Smooth muscle cell (in vitro differentiated cells): ENCODE measurements around the gene HCST. TPM values are rescaled to one million over a fixed set of nuclear protein-coding genes. Genes with fewer than 3 reads are reported as not detected.

Source experiments
- DNase-seq: peaks from one replicate; lab custom pipeline; 2025; ENCODE audit not compliant: unreplicated experiment; lab: John Stamatoyannopoulos, UW
- H2AFZ ChIP-seq: fragments of 200-600 bp; sonication (generic); 2 replicates; pipeline ENCODE4 v1.6.0; 2016; ENCODE audit warnings: antibody characterized with exemption, low read depth, mild to moderate bottlenecking
- H3F3A ChIP-seq: fragments of 200-600 bp; sonication (generic); 2 replicates; pipeline ENCODE4 v1.6.0; 2017; ENCODE audit warnings: antibody characterized with exemption, low read depth
- H3K27ac ChIP-seq: fragments of 200-600 bp; sonication (generic); 2 replicates; pipeline ENCODE4 v1.5.1; 2016; ENCODE audit warnings: low read depth, mild to moderate bottlenecking
- H3K27me3 ChIP-seq: fragments of 200-600 bp; sonication (generic); 2 replicates; pipeline ENCODE4 v1.6.1; 2016; ENCODE audit warnings: low read depth, mild to moderate bottlenecking
- H3K36me3 ChIP-seq: fragments of 200-600 bp; sonication (generic); 2 replicates; pipeline ENCODE4 v1.5.1; 2016; ENCODE audit warnings: low read depth
- H3K4me1 ChIP-seq: fragments of 200-600 bp; sonication (generic); 2 replicates; pipeline ENCODE4 v1.5.1; 2016; ENCODE audit warnings: low read depth
- H3K4me2 ChIP-seq: fragments of 200-600 bp; sonication (generic); 2 replicates; pipeline ENCODE4 v1.6.0; 2016; ENCODE audit warnings: mild to moderate bottlenecking
- H3K4me3 ChIP-seq: fragments of 200-600 bp; sonication (generic); 2 replicates; pipeline ENCODE4 v1.5.1; 2016; ENCODE audit warnings: mild to moderate bottlenecking
- H3K79me2 ChIP-seq: fragments of 200-600 bp; sonication (generic); 2 replicates; pipeline ENCODE4 v1.6.0; 2016; ENCODE audit warnings: low read depth, mild to moderate bottlenecking
- H3K9ac ChIP-seq: fragments of 200-600 bp; sonication (generic); 2 replicates; pipeline ENCODE4 v1.6.0; 2016; ENCODE audit warnings: low read depth
- H3K9me3 ChIP-seq: fragments of 200-600 bp; sonication (generic); replicated peaks from 2 replicates; pipeline ENCODE4 v1.5.1; 2016; ENCODE audit warnings: low read depth
- H4K20me1 ChIP-seq: fragments of 200-600 bp; sonication (generic); 2 replicates; pipeline ENCODE4 v1.6.0; 2016; ENCODE audit warnings: low read depth
- CTCF ChIP-seq: fragments of 200-600 bp; sonication (generic); IDR thresholded peaks from 2 replicates; pipeline ENCODE4 v1.5.1; 2017; ENCODE audit warnings: borderline replicate concordance, mild to moderate bottlenecking, antibody characterized with exemption; ENCODE audit not compliant: insufficient read depth, poor library complexity, severe bottlenecking
- WGBS: methylation state at CpG from one replicate; pipeline ENCODE4 v1.1.7; 2016; ENCODE audit warnings: low lambda C conversion rate; 5-methylcytosine and 5-hydroxymethylcytosine counted together
- polyA plus RNA-seq: library from polyadenylated mRNA; unstranded; fragments of >200 nt; fragmentation: Nextera tagmentation; extraction: Ambion mirVana; gene quantifications from 2 replicates; pipeline ENCODE4 v1.2.1, GENCODE V29; 2016
- total RNA-seq: library from RNA; depleted of rRNA; stranded (reverse); fragments of >200 nt; gene quantifications from 2 replicates; pipeline ENCODE4 v1.2.3, GENCODE V29; 2014

HCST gene
- total and polyA plus RNA-seq, 2 experiments from 2014 or later: 0.81 to 3.4 TPM

GRCh38 chr19:35871611-35872010 lies 30.7 kb upstream of the HCST start:
- Histone ChIP-seq H2AFZ (no peak overlapping the region), H3K79me2 (no peaks in the 10 kb centered on the region), H3K27me3 (no peaks in the 10 kb centered on the region), H3K36me3 (no peaks in the 10 kb centered on the region), H3K4me2 (no peak overlapping the region), H3K9me3 (no peaks in the 10 kb centered on the region), H3K4me1 (peaks cover 13% of the 10 kb centered on the region), H4K20me1 (no peaks in the 10 kb centered on the region), H3K4me3 (no peak overlapping the region), H3K9ac (no peak overlapping the region), H3F3A (no peaks in the 10 kb centered on the region), H3K27ac (no peak overlapping the region)
- no peak for DNase-seq
- TF ChIP-seq CTCF: no peak
- 93% methylated on average over 12 of the region's 12 CpGs for WGBS

- Histone ChIP-seq H3K9me3 (no peaks in the 10 kb centered on the region), H3K4me3 (no peak overlapping the region), H3K27ac (no peak overlapping the region), H4K20me1 (no peaks in the 10 kb centered on the region), H3K9ac (no peak overlapping the region), H3K4me2 (no peak overlapping the region), H3K79me2 (no peaks in the 10 kb centered on the region), H3K4me1 (peaks cover 13% of the 10 kb centered on the region), H3K36me3 (no peaks in the 10 kb centered on the region), H2AFZ (no peak overlapping the region), H3F3A (no peaks in the 10 kb centered on the region), H3K27me3 (no peaks in the 10 kb centered on the region)
- TF ChIP-seq CTCF: no peak
- DNase-seq: no peak
- WGBS: 78% methylated on average over 5 of the region's 5 CpGs
Measured at GRCh38 chr19:35872180-35872579, 30.1 kb upstream of the HCST start.

- no peaks in the 10 kb centered on the region for H3K36me3 ChIP-seq
Measured at GRCh38 chr19:35874392-35874930, 27.9 kb upstream of the HCST start.

More at GRCh38 chr19:35874392-35874930, 27.9 kb upstream of the HCST start:
- 94% methylated on average over 32 of the region's 32 CpGs for WGBS
- Histone ChIP-seq H3K79me2 (no peaks in the 10 kb centered on the region), H3K4me3 (no peak overlapping the region), H2AFZ (no peak overlapping the region), H3K9ac (no peak overlapping the region), H3K4me2 (no peak overlapping the region), H4K20me1 (no peaks in the 10 kb centered on the region), H3K4me1 (peaks cover 3% of the 10 kb centered on the region), H3F3A (no peaks in the 10 kb centered on the region), H3K27ac (no peak overlapping the region), H3K27me3 (no peaks in the 10 kb centered on the region), H3K9me3 (no peaks in the 10 kb centered on the region)
- no peak for TF ChIP-seq CTCF
- DNase-seq: no peak
